OCI-LY7 (cell line): ENCODE results near the gene LRRC46. TPM values are rescaled to one million over a fixed set of nuclear protein-coding genes. Genes with fewer than 3 reads are reported as not detected.

Experiments used
- BruUV-seq: library from RNA; stranded (reverse); fragments of 400-500 nt; replicated peaks from 2 replicates; lab custom pipeline; 2021; lab: Mats Ljungman, UMichigan
- CTCF ChIA-PET: fragments of 300-600 bp; sonication (Branson Sonifier 250); formaldehyde crosslinking; loops from one replicate; lab custom pipeline; 2022; ENCODE audit warnings: antibody characterized with exemption; ENCODE audit not compliant: unreplicated experiment; lab: Charles Lee
- POLR2A ChIA-PET: fragments of 300-600 bp; sonication (Branson Sonifier 250); formaldehyde crosslinking; loops from one replicate; lab custom pipeline; 2022; ENCODE audit warnings: antibody characterized with exemption; lab: Charles Lee
- DNase-seq: peaks from one replicate; pipeline ENCODE4 v3.0.0-alpha.2; 2015; ENCODE audit warnings: low spot score
- H2AFZ ChIP-seq: fragments of 200-600 bp; sonication (generic), shearing (Covaris generic); 2 replicates; pipeline ENCODE4 v1.6.1; 2014; ENCODE audit warnings: mild to moderate bottlenecking, antibody characterized with exemption, low read length, moderate library complexity
- H3K27ac ChIP-seq: fragments of 200-600 bp; sonication (generic); 2 replicates; pipeline ENCODE4 v1.5.1; 2014; ENCODE audit warnings: mixed run types, low read depth, mild to moderate bottlenecking, moderate library complexity, low read length, inconsistent platforms; ENCODE audit not compliant: poor library complexity, severe bottlenecking
- H3K36me3 ChIP-seq: fragments of 200-600 bp; sonication (generic); 2 replicates; pipeline ENCODE4 v1.6.1; 2014; ENCODE audit warnings: mild to moderate bottlenecking, antibody characterized with exemption, low read length, moderate library complexity, mixed read lengths; ENCODE audit not compliant: insufficient read depth
- H3K4me1 ChIP-seq: fragments of 200-600 bp; sonication (generic); 2 replicates; pipeline ENCODE4 v1.5.1; 2014; ENCODE audit warnings: mild to moderate bottlenecking, low read length; ENCODE audit not compliant: insufficient read depth, poor library complexity, severe bottlenecking
- H3K4me2 ChIP-seq: fragments of 200-600 bp; sonication (generic); 2 replicates; pipeline ENCODE4 v1.6.1; 2014; ENCODE audit warnings: mild to moderate bottlenecking, low read length
- H3K4me3 ChIP-seq: fragments of 200-600 bp; sonication (generic); 2 replicates; pipeline ENCODE4 v1.5.1; 2014; ENCODE audit warnings: mild to moderate bottlenecking, low read depth, low read length; ENCODE audit not compliant: poor library complexity, severe bottlenecking
- H3K79me2 ChIP-seq: fragments of 200-600 bp; sonication (generic); 2 replicates; pipeline ENCODE4 v1.6.1; 2016; ENCODE audit warnings: low read depth, mild to moderate bottlenecking, low read length, moderate library complexity, mixed read lengths; ENCODE audit not compliant: insufficient read depth
- H3K9me2 ChIP-seq: fragments of 200-600 bp; sonication (generic); 2 replicates; pipeline ENCODE4 v1.6.1; 2016; ENCODE audit warnings: mild to moderate bottlenecking, low read length, mixed read lengths; ENCODE audit not compliant: insufficient read depth
- H3K9me3 ChIP-seq: fragments of 200-600 bp; sonication (generic); 2 replicates; pipeline ENCODE4 v1.6.1; 2014; ENCODE audit warnings: mild to moderate bottlenecking, mixed run types, low read length, mixed read lengths
- H4K20me1 ChIP-seq: fragments of 200-600 bp; sonication (generic); 2 replicates; pipeline ENCODE4 v1.6.1; 2014; ENCODE audit warnings: mild to moderate bottlenecking, antibody characterized with exemption, low read length, moderate library complexity, mixed read lengths; ENCODE audit not compliant: insufficient read depth
- CTCF ChIP-seq: fragments of 200-600 bp; sonication (generic); conservative IDR thresholded peaks from 2 replicates; pipeline ENCODE4 v1.5.1; 2014; ENCODE audit warnings: mild to moderate bottlenecking, antibody characterized with exemption, low read length, moderate library complexity, mixed read lengths
- EZH2phosphoT487 ChIP-seq: fragments of 200-600 bp; sonication (generic); IDR thresholded peaks from 2 replicates; pipeline ENCODE4 v1.6.1; 2018; ENCODE audit warnings: low read depth, borderline replicate concordance, mild to moderate bottlenecking, mixed run types, antibody characterized with exemption, low read length, moderate library complexity, mixed read lengths
- intact Hi-C: fragments of 100-400 bp; cut with micrococcal nuclease; formaldehyde crosslinking; loops from one replicate; pipeline ENCODE4 v1.10.0; 2022; ENCODE audit not compliant: unreplicated experiment
- total RNA-seq, 2 experiments: library from RNA; depleted of rRNA in 1 of 2; stranded (reverse); fragments of >200 nt in 1 of 2; shearing (Covaris generic) in 1 of 2; gene quantifications; 2 replicates each; pipeline ENCODE4 v1.2.3, GENCODE V29; 2014 to 2022

LRRC46 gene
- total RNA-seq, 2 experiments from 2014 or later = 0.85 to 1.2 TPM

DNA sequence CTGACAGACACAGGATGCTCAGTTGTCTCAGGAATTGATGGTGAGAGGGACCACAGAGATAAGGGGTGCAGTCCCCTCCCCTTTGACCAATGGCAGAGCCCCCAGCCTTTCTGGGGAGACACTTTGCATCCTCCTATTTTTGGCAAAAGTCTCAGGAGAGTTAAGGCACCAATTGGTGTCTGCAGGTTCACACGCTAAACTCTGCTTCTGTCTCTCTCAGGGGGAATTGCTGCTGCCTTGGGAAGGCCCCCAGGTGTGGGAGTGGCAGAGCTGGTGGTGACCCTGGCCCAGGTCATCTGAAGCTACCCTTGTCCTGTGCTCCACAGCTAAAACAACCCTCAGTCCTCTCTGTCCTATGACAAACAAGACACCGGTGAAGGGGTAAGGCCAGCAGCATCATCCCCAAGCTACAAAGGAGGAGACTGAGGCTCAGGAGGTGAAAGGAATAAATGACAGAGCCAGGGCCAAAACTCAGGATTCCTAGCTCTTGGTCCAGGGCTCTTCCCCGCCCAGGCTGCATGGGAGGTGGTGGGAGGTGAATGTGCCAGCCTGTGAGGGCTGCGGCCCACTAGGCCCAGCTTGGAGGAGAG is 30.2 kb upstream of the LRRC46 start:
- no peaks in the 10 kb centered on the region for H3K9me3 ChIP-seq
- no peak overlapping the region for H2AFZ ChIP-seq
- POLR2A ChIA-PET = no interaction called here
- no peak overlapping the region for H3K4me3 ChIP-seq
- intact Hi-C loops = no loop called here
- no peak for TF ChIP-seq CTCF
- TF ChIP-seq EZH2phosphoT487 = no peak
- no peak overlapping the region for H3K4me2 ChIP-seq
- H3K27ac ChIP-seq = no peak overlapping the region
- no peaks in the 10 kb centered on the region for H3K4me1 ChIP-seq
- H4K20me1 ChIP-seq = no peaks in the 10 kb centered on the region
- no peaks in the 10 kb centered on the region for H3K36me3 ChIP-seq
- no peaks in the 10 kb centered on the region for H3K79me2 ChIP-seq
- DNase-seq = no peak
- no TSS peak for BruUV-seq
- no peaks in the 10 kb centered on the region for H3K9me2 ChIP-seq
- CTCF ChIA-PET = no interaction called here

DNA sequence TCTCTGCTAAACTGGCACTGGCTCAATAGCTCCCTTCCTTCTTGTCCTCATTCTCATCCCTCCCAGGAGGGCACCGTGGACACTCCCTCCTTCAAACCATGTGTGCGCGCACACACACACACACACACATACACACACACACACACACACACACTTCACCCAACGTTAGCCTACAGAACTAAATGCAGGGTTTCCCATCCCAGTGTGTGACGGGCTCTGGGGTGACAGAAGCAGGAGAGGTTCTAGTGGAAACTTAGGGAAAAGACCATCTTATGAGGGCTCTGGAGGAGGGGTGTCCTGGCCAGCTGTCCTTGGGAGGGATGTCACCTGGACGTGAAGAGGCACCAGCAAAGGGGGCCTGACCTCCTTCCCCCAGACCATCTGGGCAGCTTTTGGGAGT is 29.6 kb upstream of the LRRC46 start:
- intact Hi-C loops = loop anchor here (1.0 kb wide), 2 partner anchors 26 to 103 kb away; no protein-coding TSS in a partner anchor
- POLR2A ChIA-PET = no interaction called here

More for the DNA sequence above, 29.6 kb upstream of the LRRC46 start:
- Histone ChIP-seq H3K9me2 (no peaks in the 10 kb centered on the region), H3K4me1 (no peaks in the 10 kb centered on the region), H3K4me2 (no peak overlapping the region), H3K79me2 (no peaks in the 10 kb centered on the region), H3K27ac (no peak overlapping the region), H2AFZ (no peak overlapping the region), H3K9me3 (no peaks in the 10 kb centered on the region), H4K20me1 (no peaks in the 10 kb centered on the region), H3K36me3 (peaks cover 4% of the 10 kb centered on the region; the same call in 1 of the 2 replicates), H3K4me3 (no peak overlapping the region)
- no TSS peak for BruUV-seq
- no peak for TF ChIP-seq EZH2phosphoT487
- TF ChIP-seq CTCF = no peak
- no peak for DNase-seq
- CTCF ChIA-PET = no interaction called here
